GM19035 (cell line): Measurements from ENCODE around the gene HOXB8.

ENCODE experiments used
- ATAC-seq: cut with Tn5 transposase; IDR thresholded peaks from one replicate; pipeline ENCODE4 v1.9.1; 2021; ENCODE audit not compliant: unreplicated experiment

Gene HOXB8

GRCh38 chr17:48637323-48638260 is 22.5 kb upstream of the HOXB8 start:
- no peak for ATAC-seq

GRCh38 chr17:48636177-48637018 is 21.3 kb upstream of the HOXB8 start:
- ATAC-seq = peak; percentile 70

- no peak for ATAC-seq
These were observed 19.6 kb upstream of the HOXB8 start for GRCh38 chr17:48634493-48635208.

- no peak for ATAC-seq
These were observed 18.2 kb upstream of the HOXB8 start for GRCh38 chr17:48633266-48633677.

- no peak for ATAC-seq
These were observed 17.6 kb upstream of the HOXB8 start for GRCh38 chr17:48632579-48633265.

- no peak for ATAC-seq
These were observed 16.8 kb upstream of the HOXB8 start for GRCh38 chr17:48631693-48632578.

- no peak for ATAC-seq
These were observed 16.0 kb upstream of the HOXB8 start for GRCh38 chr17:48630925-48631692.

GRCh38 chr17:48630009-48630924 is 15.2 kb upstream of the HOXB8 start:
- ATAC-seq = no peak

- ATAC-seq = no peak
These were observed 14.3 kb upstream of the HOXB8 start for GRCh38 chr17:48629411-48629759.

GRCh38 chr17:48628649-48629410 is 13.7 kb upstream of the HOXB8 start:
- ATAC-seq = no peak

- ATAC-seq = no peak
These were observed 12.8 kb upstream of the HOXB8 start for GRCh38 chr17:48627623-48628521.

- ATAC-seq = no peak
These were observed 12.1 kb upstream of the HOXB8 start for GRCh38 chr17:48627118-48627597.

GRCh38 chr17:48626245-48627117 is 11.4 kb upstream of the HOXB8 start, which contains the start of gene HOXB9:
Gene HOXB9, minus strand, starts transcription at chr17:48626358. Its CDS starts 89 bp downstream, at chr17:48626269.
- no peak for ATAC-seq

- no peak for ATAC-seq
These were observed 10.6 kb upstream of the HOXB8 start for GRCh38 chr17:48625495-48626244.
